H1 (cell line): ENCODE data around the gene KCNQ1. TPM values are rescaled to one million over a fixed set of nuclear protein-coding genes. Genes with fewer than 3 reads are reported as not detected.
A peak's percentile ranks its signal among the peaks of the same experiment; 100 is the strongest.

Source experiments
- CTCF ChIA-PET: fragments of 300-600 bp; sonication (Branson Sonifier 250); formaldehyde crosslinking; loops from one replicate; lab custom pipeline; 2021; ENCODE audit not compliant: partially characterized antibody; lab: Charles Lee
- POLR2A ChIA-PET: fragments of 300-600 bp; sonication (Branson Sonifier 250); formaldehyde crosslinking; loops from one replicate; lab custom pipeline; 2021; ENCODE audit warnings: inconsistent platforms; ENCODE audit not compliant: partially characterized antibody; lab: Charles Lee
- DNase-seq, 2 experiments: peaks; one replicate each; pipeline versions ENCODE4 v3.0.0 to v3.0.0-alpha.2; 2010 to 2022; ENCODE audit warnings: low spot score in 2 of 2, low read depth in 1 of 2, mixed read lengths in 1 of 2
- FAIRE-seq: peaks from 2 replicates; lab custom pipeline; 2011; peaks lifted over from hg19 to GRCh38; lab: Jason Lieb, UNC
- H2AFZ ChIP-seq: 2 replicates; pipeline ENCODE4 v1.8.1; 2012; ENCODE audit warnings: low read length, inconsistent platforms
- H2AK5ac ChIP-seq: 2 replicates; pipeline ENCODE4 v1.6.1; 2013; ENCODE audit warnings: low read depth, low read length
- H2BK120ac ChIP-seq: replicated peaks from 2 replicates; pipeline ENCODE3; 2013; ENCODE audit warnings: low read depth, low read length, inconsistent platforms
- H2BK12ac ChIP-seq: 2 replicates; pipeline ENCODE4 v1.6.1; 2013; ENCODE audit warnings: low read depth, low read length
- H2BK15ac ChIP-seq: 2 replicates; pipeline ENCODE4 v1.6.1; 2013; ENCODE audit warnings: low read length
- H2BK20ac ChIP-seq: 2 replicates; pipeline ENCODE4 v1.6.1; 2013; ENCODE audit warnings: low read length
- H2BK5ac ChIP-seq: 2 replicates; pipeline ENCODE4 v1.6.1; 2013; ENCODE audit warnings: low read depth, low read length
- H3K14ac ChIP-seq: 2 replicates; pipeline ENCODE4 v1.6.1; 2013; ENCODE audit warnings: inconsistent platforms; ENCODE audit not compliant: insufficient read length
- H3K18ac ChIP-seq: 2 replicates; pipeline ENCODE4 v1.6.1; 2013; ENCODE audit warnings: low read length; ENCODE audit errors: extremely low read depth
- H3K23ac ChIP-seq: 2 replicates; pipeline ENCODE4 v1.6.1; 2013; ENCODE audit warnings: inconsistent platforms; ENCODE audit not compliant: insufficient read length
- H3K23me2 ChIP-seq: 2 replicates; pipeline ENCODE4 v1.6.1; 2013; ENCODE audit warnings: low read depth, low read length
- H3K27ac ChIP-seq: 2 replicates; pipeline ENCODE4 v1.6.1; 2011; ENCODE audit warnings: low read depth, low read length, inconsistent platforms
- H3K27me3 ChIP-seq, 4 experiments: replicated peaks in 1 of 4; 1 replicate in 1 of 4; 2 replicates in 3 of 4; pipeline versions ENCODE4 v1.6.1 to v1.8.1; 2011 to 2013; ENCODE audit warnings: low read length in 3 of 4, mild to moderate bottlenecking in 3 of 4, inconsistent platforms in 2 of 4, mixed read lengths in 2 of 4, moderate library complexity in 1 of 4; ENCODE audit not compliant: control insufficient read depth in 3 of 4, insufficient read depth in 3 of 4; ENCODE audit errors: extremely low read depth in 1 of 4
- H3K36me3 ChIP-seq, 4 experiments: 2 replicates each; pipeline versions ENCODE4 v1.6.1 to v1.8.1; 2011 to 2013; ENCODE audit warnings: mild to moderate bottlenecking in 4 of 4, low read length in 3 of 4, moderate library complexity in 2 of 4, control low read depth in 1 of 4, inconsistent platforms in 1 of 4; ENCODE audit not compliant: insufficient read depth in 4 of 4, control insufficient read depth in 2 of 4
- H3K4ac ChIP-seq: replicated peaks from 2 replicates; pipeline ENCODE3; 2013; ENCODE audit warnings: low read length, low read depth, mixed read lengths, inconsistent platforms; ENCODE audit not compliant: insufficient read length
- H3K4me1 ChIP-seq, 4 experiments: replicated peaks in 1 of 4; 1 replicate in 1 of 4; 2 replicates in 3 of 4; pipeline versions ENCODE4 v1.6.1 to v1.8.1; 2011 to 2013; ENCODE audit warnings: low read length in 3 of 4, inconsistent platforms in 2 of 4, mixed read lengths in 1 of 4; ENCODE audit not compliant: insufficient read depth in 4 of 4, control insufficient read depth in 3 of 4
- H3K4me2 ChIP-seq, 2 experiments: 2 replicates each; pipeline versions ENCODE4 v1.6.1 to v1.8.1; 2011 to 2013; ENCODE audit warnings: low read depth in 2 of 2, low read length in 2 of 2, control low read depth in 1 of 2, inconsistent platforms in 1 of 2, mild to moderate bottlenecking in 1 of 2; ENCODE audit not compliant: insufficient read depth in 1 of 2
- H3K4me3 ChIP-seq, 4 experiments: fragments of 200-600, 300-600 bp in 1 of 4; sonication (generic), shearing (Covaris generic), sonication (Bioruptor Twin) in 1 of 4; 2 replicates each; pipeline versions ENCODE4 v1.5.1 to v1.8.1; 2011 to 2016; ENCODE audit warnings: low read length in 4 of 4, low read depth in 3 of 4, control low read depth in 2 of 4, inconsistent platforms in 2 of 4, mild to moderate bottlenecking in 2 of 4, mixed read lengths in 1 of 4, moderate library complexity in 1 of 4; ENCODE audit not compliant: insufficient read depth in 2 of 4; ENCODE audit errors: extremely low read depth in 1 of 4
- H3K56ac ChIP-seq: replicated peaks from 2 replicates; pipeline ENCODE3; 2013; ENCODE audit warnings: low read depth, mild to moderate bottlenecking, mixed read lengths, low read length, inconsistent platforms; ENCODE audit not compliant: insufficient read length
- H3K79me1 ChIP-seq: 2 replicates; pipeline ENCODE4 v1.6.1; 2013; ENCODE audit warnings: low read depth, low read length, control low read depth
- H3K79me2 ChIP-seq, 2 experiments: 2 replicates each; pipeline versions ENCODE4 v1.6.1 to v1.8.1; 2012 to 2013; ENCODE audit warnings: low read length in 2 of 2, mild to moderate bottlenecking in 2 of 2, inconsistent platforms in 1 of 2; ENCODE audit not compliant: insufficient read depth in 2 of 2, control insufficient read depth in 1 of 2
- H3K9ac ChIP-seq, 4 experiments: replicated peaks in 1 of 4; 1 replicate in 1 of 4; 2 replicates in 3 of 4; pipeline versions ENCODE4 v1.6.1 to v1.8.1; 2011 to 2013; ENCODE audit warnings: low read depth in 3 of 4, low read length in 3 of 4, control low read depth in 2 of 4, mild to moderate bottlenecking in 2 of 4, moderate library complexity in 2 of 4, inconsistent platforms in 1 of 4; ENCODE audit errors: extremely low read depth in 1 of 4
- H3K9me3 ChIP-seq, 2 experiments: 2 replicates each; pipeline versions ENCODE4 v1.6.1 to v1.8.1; 2012 to 2013; ENCODE audit warnings: mild to moderate bottlenecking in 2 of 2, moderate library complexity in 2 of 2, control low read depth in 1 of 2, inconsistent platforms in 1 of 2, low read depth in 1 of 2, low read length in 1 of 2, mixed read lengths in 1 of 2; ENCODE audit not compliant: insufficient read depth in 2 of 2
- H4K20me1 ChIP-seq, 2 experiments: replicated peaks in 1 of 2; 2 replicates each; pipeline versions ENCODE3 to v1.8.1; 2011 to 2013; ENCODE audit warnings: inconsistent platforms in 2 of 2, low read length in 2 of 2, mild to moderate bottlenecking in 1 of 2; ENCODE audit not compliant: insufficient read depth in 2 of 2, control insufficient read depth in 1 of 2
- H4K5ac ChIP-seq: 2 replicates; pipeline ENCODE4 v1.6.1; 2013; ENCODE audit warnings: low read length, low read depth, mixed read lengths, inconsistent platforms; ENCODE audit not compliant: insufficient read length
- H4K8ac ChIP-seq: 2 replicates; pipeline ENCODE4 v1.8.0; 2013; ENCODE audit warnings: mild to moderate bottlenecking, moderate library complexity, low read length, inconsistent platforms; ENCODE audit not compliant: insufficient read depth; ENCODE audit errors: extremely low read depth
- H4K91ac ChIP-seq: replicated peaks from 2 replicates; pipeline ENCODE3; 2013; ENCODE audit warnings: low read length, mixed read lengths, inconsistent platforms; ENCODE audit not compliant: insufficient read length
- BACH1 ChIP-seq: IDR thresholded peaks from 2 replicates; pipeline ENCODE4 v1.6.1; 2012; ENCODE audit warnings: low read length, improper control_type of control experiment
- BCL11A ChIP-seq, 2 experiments: IDR thresholded peaks; one replicate each; pipeline ENCODE4 v1.6.1; 2011; ENCODE audit warnings: low read depth in 2 of 2, low read length in 2 of 2, mild to moderate bottlenecking in 2 of 2
- BRCA1 ChIP-seq: IDR thresholded peaks from 2 replicates; pipeline ENCODE4 v1.6.1; 2012; ENCODE audit warnings: low read depth, low read length, improper control_type of control experiment
- CREB1 ChIP-seq: IDR thresholded peaks from 2 replicates; pipeline ENCODE4 v1.6.1; 2012; ENCODE audit warnings: inconsistent platforms
- EZH2 ChIP-seq: fragments of 200-600 bp; sonication (generic); IDR thresholded peaks from 2 replicates; pipeline ENCODE4 v1.7.1; 2012; ENCODE audit warnings: low read depth, mild to moderate bottlenecking, moderate library complexity, low read length, inconsistent platforms; ENCODE audit not compliant: severe bottlenecking
- FOSL1 ChIP-seq: IDR thresholded peaks from 2 replicates; pipeline ENCODE4 v1.6.1; 2011; ENCODE audit warnings: mild to moderate bottlenecking, low read depth, low read length, moderate library complexity; ENCODE audit not compliant: insufficient read depth
- GTF2F1 ChIP-seq: IDR thresholded peaks from 2 replicates; pipeline ENCODE4 v1.6.1; 2012; ENCODE audit warnings: low read depth, low read length, improper control_type of control experiment, borderline replicate concordance
- NRF1 ChIP-seq: IDR thresholded peaks from 2 replicates; pipeline ENCODE4 v1.6.1; 2011; ENCODE audit warnings: mild to moderate bottlenecking, low read depth, low read length, improper control_type of control experiment
- RBBP5 ChIP-seq: IDR thresholded peaks from 2 replicates; pipeline ENCODE4 v1.7.1; 2012; ENCODE audit warnings: low read depth, mild to moderate bottlenecking, inconsistent platforms, low read length, moderate library complexity, borderline replicate concordance
- SP1 ChIP-seq: IDR thresholded peaks from 2 replicates; pipeline ENCODE4 v1.6.1; 2011; ENCODE audit warnings: low read depth, low read length
- TAF1 ChIP-seq: IDR thresholded peaks from 2 replicates; pipeline ENCODE4 v1.6.1; 2011; ENCODE audit warnings: mild to moderate bottlenecking, low read depth, low read length
- TBP ChIP-seq: IDR thresholded peaks from 2 replicates; pipeline ENCODE4 v1.6.1; 2011; ENCODE audit warnings: low read depth, low read length, improper control_type of control experiment
- WGBS, 2 experiments: shearing (Covaris generic) in 1 of 2; methylation state at CpG; one replicate each; pipeline versions ENCODE4 v1.1.6 to v1.1.7; 2013 to 2015; ENCODE audit warnings: low lambda C conversion rate in 2 of 2, mixed read lengths in 2 of 2, inconsistent platforms in 1 of 2, low coverage in 1 of 2, missing lambda C conversion rate in 1 of 2; ENCODE audit not compliant: insufficient replicate concordance in 2 of 2, insufficient coverage in 1 of 2, insufficient read length in 1 of 2; ENCODE audit errors: extremely low coverage in 1 of 2, missing lambda C conversion rate in 1 of 2; 5-methylcytosine and 5-hydroxymethylcytosine counted together
- polyA plus RNA-seq, 7 experiments: library from polyadenylated mRNA; depleted of rRNA in 3 of 7; stranded (reverse) in 5 of 7; unstranded in 2 of 7; fragments of >200 nt in 5 of 7; fragments of 200-250 nt in 2 of 7; gene quantifications; 1 replicate in 5 of 7; 2 replicates in 1 of 7; 4 replicates in 1 of 7; pipeline versions ENCODE4 v1.2.1 to v1.2.3, GENCODE V29; 2011 to 2013; ENCODE audit warnings: missing spikeins in 2 of 7, mixed read lengths in 2 of 7
- total RNA-seq: library from RNA; stranded (reverse); fragmentation: NEBNext Ultra II Directional; extraction: Animal tissue kit (Norgen Biotek cat#: 25700); gene quantifications from 2 replicates; pipeline ENCODE4 v1.2.1, GENCODE V29; 2021
- TF ChIP-seq, protein P1 (sequence below): IDR thresholded peaks from 2 replicates; pipeline ENCODE4 v1.6.1; 2012; ENCODE audit warnings: inconsistent platforms
- TF ChIP-seq, protein P2 (sequence below): IDR thresholded peaks from 2 replicates; pipeline ENCODE4 v1.6.1; 2012; ENCODE audit warnings: inconsistent platforms

Gene KCNQ1
- total and polyA plus RNA-seq, 2 of the 8 experiments (the other 6 are each of a cell fraction or from before 2014, with no cell fraction given): 1.9 to 2.0 TPM

DNA sequence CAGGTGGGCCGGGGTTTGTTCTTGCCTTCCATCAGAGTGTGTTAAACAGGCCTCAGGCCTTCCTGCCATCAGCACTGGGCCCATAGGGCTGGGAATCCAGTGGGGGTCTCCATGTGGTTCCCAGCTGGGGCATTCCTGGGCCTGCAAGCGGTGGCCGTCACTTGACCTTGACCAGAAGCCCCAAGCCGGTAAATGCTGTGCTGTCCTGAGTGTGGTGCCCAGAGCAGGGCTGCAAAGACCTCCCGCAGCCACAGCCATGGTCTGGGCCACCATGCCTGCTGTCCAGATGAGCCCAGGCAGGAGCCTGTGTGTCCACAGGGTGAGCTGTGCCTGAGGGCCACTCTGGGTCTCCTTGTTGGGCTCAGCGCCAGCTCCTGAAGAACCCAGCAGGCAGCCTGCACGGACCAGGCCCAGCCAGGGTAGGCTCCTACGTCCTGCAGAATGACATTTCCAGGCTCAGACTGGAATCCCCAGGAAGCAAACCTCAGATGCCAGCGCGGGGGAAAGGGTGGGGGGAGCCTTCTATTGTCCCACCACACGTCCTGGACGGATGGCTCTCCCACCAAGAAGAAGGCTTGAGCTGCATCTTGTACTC, 137.6 kb downstream of the KCNQ1 start:
- CTCF ChIA-PET: no interaction called here
- peak in 1 of 2 experiments; percentile 37 for DNase-seq
- POLR2A ChIA-PET: no interaction called here
- no peak for TF ChIP-seq TAF1
- no peak for TF ChIP-seq CREB1
- TF ChIP-seq BRCA1: no peak
- TF ChIP-seq, protein P1, sequence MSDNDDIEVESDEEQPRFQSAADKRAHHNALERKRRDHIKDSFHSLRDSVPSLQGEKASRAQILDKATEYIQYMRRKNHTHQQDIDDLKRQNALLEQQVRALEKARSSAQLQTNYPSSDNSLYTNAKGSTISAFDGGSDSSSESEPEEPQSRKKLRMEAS: no peak
- TF ChIP-seq FOSL1: no peak
- no peak for TF ChIP-seq GTF2F1
- TF ChIP-seq BCL11A (IDR thresholded peaks at IDR 0.05; ENCODE audit: low read depth in 2 of 2, low read length in 2 of 2): no peak
- no peak for TF ChIP-seq TBP
- no peak for TF ChIP-seq SP1
- TF ChIP-seq EZH2: no peak
- no peak for TF ChIP-seq BACH1
- TF ChIP-seq, protein P2, sequence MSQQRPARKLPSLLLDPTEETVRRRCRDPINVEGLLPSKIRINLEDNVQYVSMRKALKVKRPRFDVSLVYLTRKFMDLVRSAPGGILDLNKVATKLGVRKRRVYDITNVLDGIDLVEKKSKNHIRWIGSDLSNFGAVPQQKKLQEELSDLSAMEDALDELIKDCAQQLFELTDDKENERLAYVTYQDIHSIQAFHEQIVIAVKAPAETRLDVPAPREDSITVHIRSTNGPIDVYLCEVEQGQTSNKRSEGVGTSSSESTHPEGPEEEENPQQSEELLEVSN: no peak
- TF ChIP-seq NRF1: no peak
- TF ChIP-seq RBBP5: no peak

More for the DNA sequence above, 137.6 kb downstream of the KCNQ1 start:
- H3K9me3 ChIP-seq: no peaks in the 10 kb centered on the region
- H3K9ac ChIP-seq: no peak overlapping the region
- no peak overlapping the region for H3K23ac ChIP-seq
- no peak overlapping the region for H2BK15ac ChIP-seq
- no peaks in the 10 kb centered on the region for H3K36me3 ChIP-seq
- H2AK5ac ChIP-seq: no peak overlapping the region
- H3K56ac ChIP-seq: no peak overlapping the region
- H3K4ac ChIP-seq: no peak overlapping the region
- no peak overlapping the region for H2AFZ ChIP-seq
- peaks cover 20 to 79% (median 49%) of the 10 kb centered on the region in 4 experiments for H3K27me3 ChIP-seq
- H2BK5ac ChIP-seq: no peak overlapping the region
- FAIRE-seq: no peak
- no peak overlapping the region for H3K4me2 ChIP-seq
- H4K8ac ChIP-seq: no peak overlapping the region
- no peak overlapping the region for H2BK12ac ChIP-seq
- H2BK120ac ChIP-seq: no peak overlapping the region
- no peak overlapping the region for H4K91ac ChIP-seq
- no peaks in the 10 kb centered on the region for H3K79me1 ChIP-seq
- no peak overlapping the region for H3K14ac ChIP-seq
- no peak overlapping the region for H3K27ac ChIP-seq
- no peak overlapping the region for H2BK20ac ChIP-seq
- no peak overlapping the region for H3K18ac ChIP-seq
- WGBS, 2 experiments: 82% methylated on average over 9 of the region's 12 CpGs; no CpG with 5 or more reads in 1 of the 2 experiments
- peaks cover 3 to 12% of the 10 kb centered on the region in 2 experiments for H4K20me1 ChIP-seq
- no peak overlapping the region for H4K5ac ChIP-seq
- H3K79me2 ChIP-seq: no peaks in the 10 kb centered on the region
- H3K23me2 ChIP-seq: peaks cover 6% of the 10 kb centered on the region
- no peak overlapping the region for H3K4me3 ChIP-seq
- peaks cover 0 to 3% (median 0%) of the 10 kb centered on the region in 4 experiments; a peak in 3 of 7 replicates for H3K4me1 ChIP-seq
